Measurements from ENCODE around the gene RAB11FIP5. TPM values are rescaled to one million over a fixed set of nuclear protein-coding genes. Genes with fewer than 3 reads are reported as not detected.

RAB11FIP5 gene
- total RNA-seq, 1 experiment from 2014 or later, result 20.8 TPM

DNA sequence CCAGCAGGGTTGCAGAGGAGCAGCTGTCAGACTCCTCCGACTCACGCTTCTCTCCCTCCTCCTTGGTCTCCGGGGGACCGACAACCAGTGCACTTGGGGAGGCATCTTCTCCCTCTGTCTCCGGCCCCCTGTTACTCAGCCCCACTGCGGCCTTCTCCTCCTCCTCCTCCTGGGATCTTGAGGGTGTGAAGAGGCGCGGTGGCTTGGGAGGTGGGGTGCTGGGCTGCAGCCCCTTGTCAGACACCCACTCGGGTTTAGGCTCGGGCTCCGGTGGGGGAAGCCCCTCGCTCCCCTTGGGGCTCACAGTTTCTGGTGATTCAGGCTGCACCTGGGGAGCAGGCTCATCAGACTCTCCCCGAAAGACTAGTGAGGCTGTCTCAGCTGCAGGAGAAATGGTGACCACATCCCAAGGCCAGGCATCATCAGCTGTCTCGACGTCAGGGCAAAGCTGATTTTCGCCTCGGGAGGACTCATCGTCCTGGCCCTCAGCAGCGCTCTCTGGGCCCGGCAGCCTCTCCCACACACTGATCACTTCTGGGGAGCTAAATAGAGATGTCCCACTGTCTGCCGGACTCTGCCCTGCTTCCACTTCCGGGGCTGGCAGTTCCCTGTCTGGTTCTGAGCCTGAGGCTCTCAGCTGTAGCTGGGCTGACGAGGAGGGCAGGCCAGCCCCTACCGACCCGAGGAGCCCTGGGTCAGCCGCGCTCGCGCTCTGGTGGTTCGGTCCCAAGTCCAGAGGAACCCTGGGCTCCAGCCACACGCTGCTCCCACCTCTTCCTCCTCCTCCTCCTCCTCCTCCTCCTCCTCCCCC, 32.2 kb downstream of the RAB11FIP5 start:
- no peak overlapping the region for H3K4me2 ChIP-seq (ENCODE audit: low read length)
- H3K4me1 ChIP-seq (ENCODE audit: control insufficient read depth in 1 of 2, insufficient read depth in 2 of 2, low read length in 2 of 2), result no peaks in the 10 kb centered on the region
- POLR2A ChIA-PET, result no interaction called here
- no peak overlapping the region for H3K27ac ChIP-seq (ENCODE audit: low read depth, low read length)
- no peak for TF ChIP-seq MAX (IDR thresholded peaks at IDR 0.05)
- no peak for TF ChIP-seq ZBTB33 (IDR thresholded peaks at IDR 0.05; ENCODE audit: extremely low read depth, insufficient replicate concordance, low read length)
- no peak for TF ChIP-seq POLR2AphosphoS5 (IDR thresholded peaks at IDR 0.05; ENCODE audit: low read depth, low read length)
- TF ChIP-seq ATF3 (IDR thresholded peaks at IDR 0.05), result no peak
- no peak for TF ChIP-seq CEBPB (IDR thresholded peaks at IDR 0.05; ENCODE audit: low read depth)
- TF ChIP-seq ELF1 (IDR thresholded peaks at IDR 0.05; ENCODE audit: borderline replicate concordance, low read depth), result no peak
- TF ChIP-seq EZH2phosphoT487 (IDR thresholded peaks at IDR 0.05; ENCODE audit: borderline replicate concordance), result no peak
- TF ChIP-seq EGR1 (IDR thresholded peaks at IDR 0.05; ENCODE audit: low read depth), result no peak
- TF ChIP-seq FOSL1 (IDR thresholded peaks at IDR 0.05; ENCODE audit: low read depth), result no peak
- no peak for TF ChIP-seq ZNF274 (IDR thresholded peaks at IDR 0.05; ENCODE audit: low read depth, low read length)
- no peak for TF ChIP-seq REST (IDR thresholded peaks at IDR 0.05; ENCODE audit: low read depth)
- no peak for TF ChIP-seq EZH2 (IDR thresholded peaks at IDR 0.05)
- TF ChIP-seq CBX3 (IDR thresholded peaks at IDR 0.05; ENCODE audit: low read depth), result no peak
- TF ChIP-seq YY1 (IDR thresholded peaks at IDR 0.05; ENCODE audit: extremely low read depth, insufficient replicate concordance, low read depth, low read length), result no peak
- no peak for TF ChIP-seq CTCF (IDR thresholded peaks at IDR 0.05 in 2 of 3, conservative IDR thresholded peaks at IDR 0.05 in 1 of 3; ENCODE audit: borderline replicate concordance in 1 of 3, insufficient read depth in 1 of 3, low read depth in 2 of 3, low read length in 2 of 3)
- no peak overlapping the region for H3K9ac ChIP-seq (ENCODE audit: low read length)
- CTCF ChIA-PET, result interaction anchor here (1.2 kb wide), 1 partner anchor 97 kb away, joined by 3 read pairs; no protein-coding TSS in a partner anchor
- no peak for ATAC-seq
- H3K9me3 ChIP-seq (ENCODE audit: control insufficient read depth in 1 of 2, insufficient read depth in 1 of 2, low read depth in 1 of 2, low read length in 2 of 2), result no peaks in the 10 kb centered on the region
- peaks cover 20% of the 10 kb centered on the region; the same call in 1 of the 2 replicates for H3K79me2 ChIP-seq (ENCODE audit: insufficient read depth, low read length)
- H3K36me3 ChIP-seq (ENCODE audit: control insufficient read depth in 1 of 2, insufficient read depth in 2 of 2, low read length in 2 of 2), result peaks cover 0 to 10% of the 10 kb centered on the region in 2 experiments; a peak in 1 of 4 replicates
- no peak overlapping the region for H2AFZ ChIP-seq (ENCODE audit: low read depth, low read length, poor library complexity, severe bottlenecking)
- DNase-seq (ENCODE audit: low read depth, low spot score), result no peak
- intact Hi-C loops (cut with micrococcal nuclease), result no loop called here
- H3K27me3 ChIP-seq (ENCODE audit: insufficient read depth, low read length), result no peaks in the 10 kb centered on the region
- no peaks in the 10 kb centered on the region for H3K9me2 ChIP-seq (ENCODE audit: insufficient read depth)
- BruUV-seq (replicated peaks), result no TSS peak
- RAD21 ChIA-PET (ENCODE audit: low non-redundant PET in 1 of 2, low total read pairs in 2 of 2, uncharacterized antibody in 2 of 2, unreplicated experiment in 2 of 2), result no interaction called here
- H4K20me1 ChIP-seq (ENCODE audit: insufficient read depth), result no peaks in the 10 kb centered on the region
- no peak overlapping the region for H3K4me3 ChIP-seq (replicated peaks in 1 of 2; ENCODE audit: low read depth in 1 of 2, low read length in 2 of 2)

Measured in HCT116 (cell line).